CD14-positive monocyte (primary cell): ENCODE data around the gene PRKACA. TPM values are rescaled to one million over a fixed set of nuclear protein-coding genes. Genes with fewer than 3 reads are reported as not detected.
"Not testable (repeated sequence)": the region's sequence is repeated elsewhere in the genome, so short reads cannot be mapped to it uniquely, and the experiment has no call there.

Source experiments
- DNase-seq, 3 donors: peaks; one replicate each; pipeline ENCODE4 v3.0.0-alpha.2; 2011 to 2022
- H2AFZ ChIP-seq: 2 replicates; pipeline ENCODE4 v1.6.0; 2012; ENCODE audit warnings: mild to moderate bottlenecking, low read depth, low read length, inconsistent platforms; ENCODE audit not compliant: insufficient read depth, poor library complexity, severe bottlenecking
- H3K27ac ChIP-seq, 2 donors: 1 replicate in 1 of 2; 2 replicates in 1 of 2; pipeline ENCODE4 v1.5.1; 2012 to 2013; ENCODE audit warnings: low read length in 2 of 2, control low read depth in 1 of 2, inconsistent platforms in 1 of 2, low read depth in 1 of 2, mild to moderate bottlenecking in 1 of 2
- H3K27me3 ChIP-seq, 2 donors: one replicate each; pipeline versions ENCODE4 v1.6.0 to v1.6.1; 2011 to 2013; ENCODE audit warnings: low read length in 2 of 2; ENCODE audit not compliant: control insufficient read depth in 2 of 2, insufficient read depth in 2 of 2
- H3K36me3 ChIP-seq, 2 donors: replicated peaks in 1 of 2; 1 replicate in 1 of 2; 2 replicates in 1 of 2; pipeline versions ENCODE4 v1.5.1 to v1.6.1; 2012 to 2013; ENCODE audit warnings: low read length in 2 of 2, control low read depth in 1 of 2, inconsistent platforms in 1 of 2, mild to moderate bottlenecking in 1 of 2; ENCODE audit not compliant: insufficient read depth in 2 of 2, control insufficient read depth in 1 of 2
- H3K4me1 ChIP-seq, 2 donors: 1 replicate in 1 of 2; 2 replicates in 1 of 2; pipeline versions ENCODE4 v1.5.1 to v1.6.1; 2012 to 2013; ENCODE audit warnings: low read length in 2 of 2, control low read depth in 1 of 2, inconsistent platforms in 1 of 2, mild to moderate bottlenecking in 1 of 2, moderate library complexity in 1 of 2; ENCODE audit not compliant: insufficient read depth in 2 of 2, control insufficient read depth in 1 of 2
- H3K4me2 ChIP-seq: replicated peaks from 2 replicates; pipeline ENCODE3; 2012; ENCODE audit warnings: low read length, moderate library complexity, mild to moderate bottlenecking; ENCODE audit not compliant: poor library complexity, severe bottlenecking; ENCODE audit errors: extremely low read depth
- H3K4me3 ChIP-seq, 3 experiments: fragments of 200-600 bp in 1 of 3; sonication (generic) in 1 of 3; replicated peaks in 1 of 3; 1 replicate in 2 of 3; 2 replicates in 1 of 3; pipeline ENCODE4 v1.5.1; 2011 to 2013; ENCODE audit warnings: low read length in 3 of 3, mild to moderate bottlenecking in 3 of 3, control low read depth in 2 of 3, low read depth in 2 of 3, inconsistent platforms in 1 of 3, moderate library complexity in 1 of 3
- H3K79me2 ChIP-seq: 2 replicates; pipeline ENCODE4 v1.6.0; 2012; ENCODE audit warnings: mild to moderate bottlenecking, control low read depth, inconsistent platforms, low read length, moderate library complexity; ENCODE audit not compliant: insufficient read depth
- H3K9ac ChIP-seq: 2 replicates; pipeline ENCODE4 v1.6.0; 2017; ENCODE audit warnings: low read length, mild to moderate bottlenecking; ENCODE audit not compliant: insufficient read depth, poor library complexity, severe bottlenecking
- H3K9me3 ChIP-seq, 2 donors: replicated peaks in 1 of 2; 1 replicate in 1 of 2; 2 replicates in 1 of 2; pipeline versions ENCODE4 v1.5.1 to v1.6.1; 2012 to 2013; ENCODE audit warnings: low read length in 2 of 2, control low read depth in 1 of 2; ENCODE audit not compliant: control insufficient read depth in 1 of 2, insufficient read depth in 1 of 2
- H4K20me1 ChIP-seq: 2 replicates; pipeline ENCODE4 v1.6.0; 2012; ENCODE audit warnings: mild to moderate bottlenecking, low read length, control low read depth, moderate library complexity; ENCODE audit not compliant: insufficient read depth
- H3K27ac Mint-ChIP-seq, 7 donors: one replicate each; pipeline ENCODE4 v1.8.0; 2020; ENCODE audit warnings: mild to moderate bottlenecking in 7 of 7, mixed read lengths in 7 of 7, moderate library complexity in 6 of 7, inconsistent platforms in 2 of 7
- H3K27me3 Mint-ChIP-seq, 3 donors: one replicate each; pipeline ENCODE4 v1.8.0; 2021 to 2022; ENCODE audit warnings: low read depth in 3 of 3, mild to moderate bottlenecking in 3 of 3, mixed read lengths in 3 of 3, moderate library complexity in 3 of 3, inconsistent platforms in 1 of 3
- H3K36me3 Mint-ChIP-seq, 2 donors: one replicate each; pipeline ENCODE4 v1.8.0; 2020; ENCODE audit warnings: mixed read lengths in 2 of 2, inconsistent platforms in 1 of 2, mild to moderate bottlenecking in 1 of 2
- H3K4me1 Mint-ChIP-seq: one replicate; pipeline ENCODE4 v1.8.0; 2020; ENCODE audit warnings: mild to moderate bottlenecking, mixed read lengths
- H3K4me3 Mint-ChIP-seq, 2 donors: one replicate each; pipeline ENCODE4 v1.8.0; 2020; ENCODE audit warnings: mild to moderate bottlenecking in 2 of 2, mixed read lengths in 2 of 2, moderate library complexity in 1 of 2
- H3K9me3 Mint-ChIP-seq, 7 donors: one replicate each; pipeline ENCODE4 v1.8.0; 2020 to 2022; ENCODE audit warnings: mixed read lengths in 7 of 7, mild to moderate bottlenecking in 6 of 7, moderate library complexity in 6 of 7, inconsistent platforms in 2 of 7
- WGBS: methylation state at CpG from one replicate; pipeline ENCODE4 v1.1.5; 2013; ENCODE audit warnings: missing lambda C conversion rate; ENCODE audit not compliant: insufficient coverage; 5-methylcytosine and 5-hydroxymethylcytosine counted together
- intact Hi-C, 2 donors: fragments of 100-400 bp; cut with micrococcal nuclease; formaldehyde crosslinking; loops; one replicate each; pipeline versions ENCODE4 v1.15.0 to v1.15.1; 2023
- polyA plus RNA-seq, 3 donors: library from polyadenylated mRNA; depleted of rRNA in 1 of 3; unstranded in 2 of 3; stranded (reverse) in 1 of 3; fragments of 300-500 nt in 2 of 3; fragments of >200 nt in 1 of 3; fragmentation: Illumina TruSeq in 2 of 3; gene quantifications; 1 replicate in 2 of 3; 2 replicates in 1 of 3; pipeline ENCODE4 v1.2.3, GENCODE V29; 2012 to 2021
- TF ChIP-seq, protein P1 (sequence below): fragments of 200-600 bp; IDR thresholded peaks from one replicate; pipeline ENCODE4 v1.8.0; 2022; ENCODE audit warnings: antibody characterized with exemption, mild to moderate bottlenecking

The PRKACA gene
- polyA plus RNA-seq, 3 donors = 2.0 to 231 (median 3.8) TPM

DNA sequence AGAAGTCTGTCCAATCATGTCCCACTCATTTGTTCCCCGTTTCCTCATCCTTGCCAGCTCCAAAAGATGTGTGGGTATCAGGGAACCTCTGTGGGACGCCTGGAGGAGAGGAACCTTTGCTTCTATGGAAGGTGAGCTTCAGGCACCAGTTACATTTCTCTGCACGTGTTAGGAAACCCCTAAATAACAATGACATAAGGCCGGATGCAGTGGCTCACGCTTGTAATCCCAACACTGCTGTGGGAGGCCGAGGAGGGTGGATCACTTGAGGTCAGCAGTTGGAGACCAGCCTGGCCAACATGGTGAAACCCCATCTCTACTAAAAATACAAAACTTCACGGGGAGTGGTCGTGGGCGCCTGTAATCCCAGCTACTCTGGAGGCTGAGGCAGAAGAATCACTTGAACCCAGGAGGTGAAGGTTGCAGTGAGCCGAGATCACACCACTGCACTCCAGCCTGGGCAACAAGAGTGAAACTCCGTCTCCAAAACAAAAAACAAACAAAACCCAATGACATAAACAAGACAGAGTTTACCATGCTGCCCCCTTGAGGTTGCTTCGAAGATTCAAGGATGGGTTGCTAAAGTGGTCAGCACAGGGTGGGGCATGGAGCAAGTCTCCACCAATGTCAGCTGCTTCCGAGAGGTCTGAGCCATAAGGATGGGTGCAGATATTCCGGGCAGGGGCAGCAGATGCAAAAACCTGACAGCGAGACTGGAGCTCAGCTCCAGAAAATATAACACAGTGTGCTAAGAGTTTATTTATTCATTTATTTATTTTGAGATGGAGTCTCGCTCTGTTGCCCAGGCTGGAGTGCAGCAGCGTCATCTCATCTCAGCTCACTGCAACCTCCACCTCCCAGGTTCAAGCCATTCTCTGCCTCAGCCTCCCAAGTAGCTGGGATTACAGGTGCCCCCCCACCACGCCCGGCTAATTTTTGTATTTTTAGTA, 74.6 kb downstream of the PRKACA start:
- H3K9me3 Mint-ChIP-seq, H3K4me3 Mint-ChIP-seq: not testable (repeated sequence)

More for the DNA sequence above, 74.6 kb downstream of the PRKACA start:
- intact Hi-C loops = loop anchor here in 1 of 2 donors (10.0 kb wide), 1 partner anchor 158 kb away; no protein-coding TSS in a partner anchor
- H3K9ac ChIP-seq, H3K79me2 ChIP-seq, H4K20me1 ChIP-seq, H3K4me2 ChIP-seq, H3K4me3 ChIP-seq, H3K27me3 ChIP-seq, H2AFZ ChIP-seq, H3K4me1 ChIP-seq, H3K27me3 Mint-ChIP-seq, H3K9me3 ChIP-seq: not testable (repeated sequence)
- Mint-ChIP-seq H3K27ac (peak overlapping the region; percentile 82 to 93 (median 86)), H3K36me3 (peaks cover 69 to 97% of the 10 kb centered on the region in 2 donors), H3K4me1 (peaks cover 21% of the 10 kb centered on the region)
- Histone ChIP-seq H3K27ac (peak overlapping the region; percentile 44 to 73), H3K36me3 (peaks cover 66 to 87% of the 10 kb centered on the region in 2 donors)
- 30% methylated on average over 2 of the region's 19 CpGs for WGBS
- TF ChIP-seq, protein P1, sequence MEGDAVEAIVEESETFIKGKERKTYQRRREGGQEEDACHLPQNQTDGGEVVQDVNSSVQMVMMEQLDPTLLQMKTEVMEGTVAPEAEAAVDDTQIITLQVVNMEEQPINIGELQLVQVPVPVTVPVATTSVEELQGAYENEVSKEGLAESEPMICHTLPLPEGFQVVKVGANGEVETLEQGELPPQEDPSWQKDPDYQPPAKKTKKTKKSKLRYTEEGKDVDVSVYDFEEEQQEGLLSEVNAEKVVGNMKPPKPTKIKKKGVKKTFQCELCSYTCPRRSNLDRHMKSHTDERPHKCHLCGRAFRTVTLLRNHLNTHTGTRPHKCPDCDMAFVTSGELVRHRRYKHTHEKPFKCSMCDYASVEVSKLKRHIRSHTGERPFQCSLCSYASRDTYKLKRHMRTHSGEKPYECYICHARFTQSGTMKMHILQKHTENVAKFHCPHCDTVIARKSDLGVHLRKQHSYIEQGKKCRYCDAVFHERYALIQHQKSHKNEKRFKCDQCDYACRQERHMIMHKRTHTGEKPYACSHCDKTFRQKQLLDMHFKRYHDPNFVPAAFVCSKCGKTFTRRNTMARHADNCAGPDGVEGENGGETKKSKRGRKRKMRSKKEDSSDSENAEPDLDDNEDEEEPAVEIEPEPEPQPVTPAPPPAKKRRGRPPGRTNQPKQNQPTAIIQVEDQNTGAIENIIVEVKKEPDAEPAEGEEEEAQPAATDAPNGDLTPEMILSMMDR = peak; percentile 55
- peak; percentile 54 to 68 (median 66) for DNase-seq

Other genes starting within 250 kb of the PRKACA start
- gene NANOS3, start 240.6 kb downstream of the PRKACA start, polyA plus RNA-seq = not detected
- under 1 TPM in 2 of 3 donors, not detected in 1; 0.05 to 0.28 TPM for gene BRME1, start 211.6 kb downstream of the PRKACA start, polyA plus RNA-seq
- gene CC2D1A, start 211.6 kb downstream of the PRKACA start, polyA plus RNA-seq = 10 to 100 TPM in 1 of 3 donors, 1 to 10 TPM in 2; 4.6 to 27.0 (median 6.2) TPM
- gene PODNL1, start 179.3 kb downstream of the PRKACA start, polyA plus RNA-seq = 1 to 10 TPM; 1.2 to 1.4 (median 1.3) TPM
- gene DCAF15, start 165.3 kb downstream of the PRKACA start, polyA plus RNA-seq = 100 to 1,000 TPM in 1 of 3 donors, 1 to 10 TPM in 2; 2.8 to 116 (median 3.4) TPM
- 10 to 100 TPM in 1 of 3 donors, under 1 TPM in 2; 0.89 to 12.8 (median 0.95) TPM for gene RFX1, start 111.4 kb downstream of the PRKACA start, polyA plus RNA-seq
- not detected for gene RLN3, start 89.6 kb downstream of the PRKACA start, polyA plus RNA-seq
- 10 to 100 TPM; 40.4 to 61.5 (median 54.9) TPM for gene IL27RA, start 86.0 kb downstream of the PRKACA start, polyA plus RNA-seq
- not detected for gene PALM3, start 55.7 kb downstream of the PRKACA start, polyA plus RNA-seq
- under 1 TPM; 0.42 to 0.77 (median 0.52) TPM for gene MISP3, start 45.0 kb downstream of the PRKACA start, polyA plus RNA-seq
- gene C19orf67, start 32.0 kb downstream of the PRKACA start, polyA plus RNA-seq = not detected
- gene SAMD1, start 27.0 kb downstream of the PRKACA start, polyA plus RNA-seq = 10 to 100 TPM in 1 of 3 donors, 1 to 10 TPM in 1, under 1 TPM in 1; 0.78 to 19.4 (median 1.4) TPM
- gene ASF1B, start 18.8 kb upstream of the PRKACA start, polyA plus RNA-seq = 10 to 100 TPM in 1 of 3 donors, 1 to 10 TPM in 2; 6.3 to 13.4 (median 9.2) TPM
- gene ADGRL1, start 88.4 kb upstream of the PRKACA start, polyA plus RNA-seq = 1 to 10 TPM in 1 of 3 donors, not detected in 2; 1.7 TPM